ENCODE results near the gene CCNK. TPM values are rescaled to one million over a fixed set of nuclear protein-coding genes. Genes with fewer than 3 reads are reported as not detected.

Gene CCNK
- total RNA-seq, 2 donors from 2014 or later: 5.3 to 9.6 TPM

GRCh38 chr14:99548871-99549515 lies 67.8 kb downstream of the CCNK start:
- ATAC-seq: no peak
- Histone ChIP-seq H3K4me3 (no peak overlapping the region), H3K4me1 (peaks cover 52% of the 10 kb centered on the region), H3K36me3 (replicated peaks in 1 of 2; ENCODE audit: insufficient read depth in 1 of 2, low read depth in 2 of 2) (no peaks in the 10 kb centered on the region), H3K27me3 (no peaks in the 10 kb centered on the region), H3K9me3 (no peaks in the 10 kb centered on the region), H3K27ac (no peak overlapping the region)
- intact Hi-C loops (cut with DNase I): no loop called here
- WGBS, 2 donors: 76 to 84% methylated on average over 10 of the region's 10 CpGs
- DNase-seq: no peak
- no peak for TF ChIP-seq CTCF (IDR thresholded peaks at IDR 0.05)
- no peak for TF ChIP-seq POLR2A (IDR thresholded peaks at IDR 0.05)

DNA sequence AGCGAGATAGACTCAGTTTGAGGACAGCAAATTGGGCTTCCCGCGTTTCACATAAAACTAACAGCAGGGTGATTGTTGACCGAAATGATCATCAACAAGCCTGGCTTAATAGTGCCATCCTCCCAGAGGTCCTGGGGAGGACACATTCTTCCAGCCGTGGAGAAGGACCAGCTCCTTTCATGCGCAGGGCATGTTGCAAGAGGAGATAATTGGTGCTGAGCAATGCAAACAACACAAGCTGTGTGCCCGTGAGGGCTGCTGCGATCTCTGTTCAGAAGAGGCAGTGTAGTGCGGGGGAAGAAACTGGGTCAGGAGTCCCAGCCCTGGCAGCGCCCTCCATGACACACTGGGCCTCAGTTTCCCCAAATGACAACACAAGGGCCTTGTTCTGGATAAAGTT lies 68.5 kb downstream of the CCNK start:
- H3K36me3 ChIP-seq (replicated peaks in 1 of 2; ENCODE audit: insufficient read depth in 1 of 2, low read depth in 2 of 2): no peaks in the 10 kb centered on the region
- TF ChIP-seq POLR2A (IDR thresholded peaks at IDR 0.05) (no peak), CTCF (IDR thresholded peaks at IDR 0.05) (no peak)
- peaks cover 59% of the 10 kb centered on the region for H3K4me1 ChIP-seq
- ATAC-seq: no peak
- no peak for DNase-seq
- no peaks in the 10 kb centered on the region for H3K9me3 ChIP-seq
- no peak overlapping the region for H3K27ac ChIP-seq
- intact Hi-C loops (cut with DNase I): no loop called here
- WGBS, 2 donors: 64 to 86% methylated on average over 6 to 10 of the region's 10 CpGs
- no peak overlapping the region for H3K4me3 ChIP-seq
- no peaks in the 10 kb centered on the region for H3K27me3 ChIP-seq

DNA sequence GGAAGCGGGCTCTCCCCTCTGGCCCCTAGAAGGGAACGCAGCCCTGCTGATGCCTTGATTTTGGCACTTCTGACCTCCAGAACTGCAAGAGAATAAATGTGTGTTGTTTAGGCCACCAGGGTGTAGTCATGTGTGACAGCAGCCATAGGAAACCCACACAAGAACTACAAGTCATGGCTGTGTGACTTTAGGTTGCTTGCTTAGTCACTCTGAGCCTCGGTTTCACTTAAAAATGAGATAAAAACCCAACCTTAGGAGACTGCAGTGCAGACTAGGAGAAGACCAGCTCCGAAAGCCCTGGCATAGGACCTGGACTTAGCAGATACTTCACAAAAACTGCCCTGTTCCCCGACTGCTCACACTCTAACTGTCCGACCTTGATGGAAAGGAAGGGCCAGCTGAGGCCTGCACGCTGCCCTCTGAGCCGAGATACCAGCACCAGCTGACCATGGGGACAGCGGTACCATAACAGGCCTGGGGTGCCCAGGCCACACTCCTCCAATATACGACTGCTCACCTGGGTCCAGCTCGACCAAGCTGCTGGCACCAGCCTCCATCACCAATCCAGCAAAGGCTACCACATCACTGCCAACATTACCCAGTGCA lies 69.3 kb downstream of the CCNK start:
- no peak for ATAC-seq
- no peak for DNase-seq
- peak overlapping the region in 1 of 4 donors; percentile 91 for H3K27ac ChIP-seq
- H3K9me3 ChIP-seq: no peaks in the 10 kb centered on the region
- no peak overlapping the region for H3K4me3 ChIP-seq
- peaks cover 67% of the 10 kb centered on the region for H3K4me1 ChIP-seq
- TF ChIP-seq CTCF (IDR thresholded peaks at IDR 0.05) (no peak), POLR2A (IDR thresholded peaks at IDR 0.05) (no peak)
- intact Hi-C loops (cut with DNase I): no loop called here
- 83 to 89% methylated on average over 4 to 11 of the region's 11 CpGs for WGBS, 2 donors
- no peaks in the 10 kb centered on the region for H3K27me3 ChIP-seq
- no peaks in the 10 kb centered on the region for H3K36me3 ChIP-seq (replicated peaks in 1 of 2; ENCODE audit: insufficient read depth in 1 of 2, low read depth in 2 of 2)

GRCh38 chr14:99551034-99551922 lies 70.1 kb downstream of the CCNK start:
- no peak for TF ChIP-seq POLR2A (IDR thresholded peaks at IDR 0.05)
- no peak for TF ChIP-seq CTCF (IDR thresholded peaks at IDR 0.05)
- 66 to 82% methylated on average over 11 of the region's 11 CpGs for WGBS, 2 donors
- Histone ChIP-seq H3K4me1 (peaks cover 68% of the 10 kb centered on the region), H3K27me3 (no peaks in the 10 kb centered on the region), H3K36me3 (replicated peaks in 1 of 2; ENCODE audit: insufficient read depth in 1 of 2, low read depth in 2 of 2) (no peaks in the 10 kb centered on the region), H3K4me3 (no peak overlapping the region), H3K9me3 (no peaks in the 10 kb centered on the region), H3K27ac (peak overlapping the region in 3 of 4 donors; percentile 91 to 97 (median 93))
- ATAC-seq (no peak), DNase-seq (no peak)
- intact Hi-C loops (cut with DNase I): no loop called here
